Mesendoderm (in vitro differentiated cells): Measurements from ENCODE around the gene TRIM46.
A peak's percentile ranks its signal among the peaks of the same experiment; 100 is the strongest.

Experiments used
- DNase-seq: peaks from one replicate; pipeline ENCODE4 v3.0.0; 2013
- H2AK5ac ChIP-seq: 2 replicates; pipeline ENCODE4 v1.6.1; 2013; ENCODE audit warnings: low read length, inconsistent platforms
- H2BK120ac ChIP-seq: 2 replicates; pipeline ENCODE4 v1.6.1; 2013; ENCODE audit warnings: low read depth, mild to moderate bottlenecking, low read length, moderate library complexity, mixed read lengths
- H2BK15ac ChIP-seq: replicated peaks from 2 replicates; pipeline ENCODE4 v1.6.1; 2013; ENCODE audit warnings: low read depth, mild to moderate bottlenecking, moderate library complexity
- H2BK5ac ChIP-seq: 2 replicates; pipeline ENCODE4 v1.6.1; 2013; ENCODE audit warnings: low read length, inconsistent platforms
- H3K18ac ChIP-seq: 2 replicates; pipeline ENCODE4 v1.6.1; 2013; ENCODE audit warnings: mild to moderate bottlenecking, low read length, mixed read lengths
- H3K23ac ChIP-seq: one replicate; pipeline ENCODE4 v1.6.1; 2013; ENCODE audit warnings: low read length
- H3K27ac ChIP-seq: 2 replicates; pipeline ENCODE4 v1.5.1; 2013; ENCODE audit warnings: low read depth, mild to moderate bottlenecking, inconsistent platforms, low read length, moderate library complexity
- H3K27me3 ChIP-seq: 2 replicates; pipeline ENCODE4 v1.6.1; 2013; ENCODE audit warnings: low read length, control low read depth, mild to moderate bottlenecking, inconsistent platforms; ENCODE audit not compliant: insufficient read depth, poor library complexity
- H3K36me3 ChIP-seq: 2 replicates; pipeline ENCODE4 v1.6.1; 2013; ENCODE audit warnings: low read length, inconsistent platforms; ENCODE audit not compliant: control insufficient read depth, insufficient read depth
- H3K4ac ChIP-seq: one replicate; pipeline ENCODE4 v1.6.1; 2013; ENCODE audit warnings: low read depth, mild to moderate bottlenecking, low read length, moderate library complexity
- H3K4me1 ChIP-seq: 2 replicates; pipeline ENCODE4 v1.6.1; 2013; ENCODE audit warnings: low read depth, low read length, inconsistent platforms; ENCODE audit not compliant: control insufficient read depth
- H3K4me2 ChIP-seq: 2 replicates; pipeline ENCODE4 v1.6.1; 2013; ENCODE audit warnings: low read length
- H3K4me3 ChIP-seq: 2 replicates; pipeline ENCODE4 v1.5.1; 2013; ENCODE audit warnings: mild to moderate bottlenecking, low read length
- H3K56ac ChIP-seq: one replicate; pipeline ENCODE4 v1.6.1; 2013; ENCODE audit warnings: low read length
- H3K79me1 ChIP-seq: 2 replicates; pipeline ENCODE4 v1.6.1; 2013; ENCODE audit warnings: low read length, inconsistent platforms
- H3K79me2 ChIP-seq: 2 replicates; pipeline ENCODE4 v1.6.1; 2013; ENCODE audit warnings: mild to moderate bottlenecking, low read length; ENCODE audit not compliant: control insufficient read depth, insufficient read depth
- H3K9ac ChIP-seq: 2 replicates; pipeline ENCODE4 v1.6.1; 2013; ENCODE audit warnings: low read length, inconsistent platforms
- H4K5ac ChIP-seq: one replicate; pipeline ENCODE4 v1.6.1; 2013; ENCODE audit warnings: low read length
- H4K8ac ChIP-seq: one replicate; pipeline ENCODE4 v1.6.1; 2013; ENCODE audit warnings: low read depth, mild to moderate bottlenecking, control low read depth, low read length, moderate library complexity
- WGBS: extraction: QIAGEN DNeasy Blood & Tissue Kit; methylation state at CpG from one replicate; pipeline ENCODE4 v1.1.7; 2013; ENCODE audit warnings: low lambda C conversion rate, missing lambda C conversion rate; ENCODE audit not compliant: insufficient coverage; ENCODE audit errors: extremely low coverage; 5-methylcytosine and 5-hydroxymethylcytosine counted together

Gene TRIM46

DNA sequence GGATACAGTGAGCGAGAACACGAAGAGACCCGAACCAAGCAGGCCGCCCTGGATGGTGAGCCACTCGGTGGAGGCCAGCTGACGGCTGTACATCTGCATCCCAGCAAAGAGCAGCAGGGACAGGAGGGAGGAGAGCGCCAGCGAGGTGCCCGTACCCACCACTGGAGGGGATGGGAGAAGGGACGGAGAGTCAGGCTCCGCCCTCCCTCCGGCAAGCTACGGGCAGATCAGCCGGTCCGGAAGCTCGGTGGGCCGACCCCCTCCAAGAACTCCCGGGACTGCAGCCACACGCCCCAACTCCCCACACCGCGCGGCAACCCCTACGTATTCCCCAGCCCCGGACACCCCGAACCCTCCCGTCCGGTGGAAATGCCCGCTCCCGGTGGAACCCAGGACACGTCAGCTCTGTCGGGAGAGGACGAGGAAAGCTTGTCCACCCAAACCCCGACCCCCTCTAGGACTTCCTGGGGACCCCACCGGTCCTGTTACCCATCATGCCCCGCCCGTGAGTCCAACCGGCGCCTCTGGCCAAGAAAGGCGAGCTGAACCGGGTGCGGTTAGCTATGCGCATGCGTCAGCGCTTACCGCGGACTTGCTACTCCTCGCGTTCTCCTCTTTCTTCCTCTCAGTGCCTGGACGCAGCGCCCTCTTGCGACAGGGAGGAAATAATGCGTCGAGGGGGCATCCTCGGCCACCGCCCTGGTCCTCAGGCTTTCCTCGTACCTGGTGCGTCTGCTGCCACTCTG lies 744 bp upstream of the TRIM46 start, which contains the start of gene KRTCAP2:
KRTCAP2 (minus strand) TSS at position 573 of the 746 bp plus-strand sequence; CDS start at position 493, 80 bp downstream.
- H3K4me3 ChIP-seq = peak within 1 kb of the TSS; percentile 92
- peak within 1 kb of the TSS; percentile 92 for H3K56ac ChIP-seq
- peak within 1 kb of the TSS; percentile 74 for H2BK5ac ChIP-seq
- no peaks in the 10 kb centered on the region for H3K79me1 ChIP-seq
- peak within 1 kb of the TSS; percentile 65 for H3K27ac ChIP-seq
- H3K4me1 ChIP-seq = peaks cover 2% of the 10 kb centered on the region
- no peak within 1 kb of the TSS for H4K5ac ChIP-seq
- H3K9ac ChIP-seq = peak within 1 kb of the TSS; percentile 98
- peak within 1 kb of the TSS; percentile 97 for H3K4me2 ChIP-seq
- peak within 1 kb of the TSS; percentile 8 for H3K18ac ChIP-seq
- H2BK15ac ChIP-seq = no peak within 1 kb of the TSS
- H3K23ac ChIP-seq = peak within 1 kb of the TSS; percentile 87
- H3K27me3 ChIP-seq = no peaks in the 10 kb centered on the region
- H2AK5ac ChIP-seq = peak within 1 kb of the TSS; percentile 11
- peaks cover 5% of the 10 kb centered on the region for H3K36me3 ChIP-seq
- WGBS = no CpG with 5 or more reads among the region's 57 CpGs
- no peak within 1 kb of the TSS for H2BK120ac ChIP-seq
- peak; percentile 98 for DNase-seq
- no peak within 1 kb of the TSS for H4K8ac ChIP-seq
- H3K4ac ChIP-seq = peak within 1 kb of the TSS; percentile 57
- peaks cover 2% of the 10 kb centered on the region for H3K79me2 ChIP-seq

DNA sequence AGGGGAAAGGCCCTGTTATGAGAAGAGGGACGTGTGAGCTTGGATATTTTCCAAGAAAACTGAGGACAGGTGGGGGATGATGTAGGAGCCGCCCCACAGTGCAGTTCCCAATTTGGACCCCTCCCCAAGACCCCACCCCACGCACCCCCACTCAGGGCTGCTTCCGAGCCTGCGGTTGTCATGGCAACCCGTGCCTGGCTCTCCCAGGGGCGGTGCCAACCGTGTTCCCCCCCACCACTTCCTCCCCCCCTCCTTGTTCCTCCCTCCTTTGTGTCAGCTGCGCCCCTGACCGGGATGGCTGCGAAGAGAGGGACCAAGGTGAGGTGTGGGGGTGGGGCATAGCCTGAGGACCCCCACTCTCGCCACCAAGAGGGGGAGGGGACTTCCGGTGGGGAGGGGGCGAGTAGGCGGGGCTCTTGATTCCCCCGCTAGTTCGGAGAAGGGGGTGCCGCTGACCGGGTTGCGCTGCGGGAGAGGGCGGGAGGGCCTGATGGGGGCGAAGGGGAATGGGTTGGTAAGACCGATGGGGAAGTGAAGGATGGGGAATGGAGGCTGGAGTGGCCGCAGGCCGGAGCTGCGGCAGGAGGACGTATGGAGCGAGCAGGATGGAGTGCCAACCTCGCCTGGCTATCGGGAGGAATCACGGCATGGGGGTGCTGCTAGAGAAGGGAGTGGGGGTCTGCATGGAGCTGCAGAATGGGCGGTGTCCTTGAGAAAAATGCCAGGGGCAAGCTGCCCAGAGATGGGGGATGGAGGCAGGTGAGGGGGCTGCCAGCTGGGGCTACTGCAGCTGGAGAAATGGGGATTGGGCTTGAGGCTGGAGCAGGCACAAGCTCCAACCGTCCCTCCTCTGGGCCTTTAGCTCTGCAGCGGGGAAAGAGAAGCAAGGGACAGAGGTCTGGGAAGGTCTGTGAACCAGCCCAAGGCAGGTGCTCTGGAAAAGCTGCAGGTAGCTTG lies 953 bp downstream of the TRIM46 start:
- H3K79me2 ChIP-seq = peaks cover 2% of the 10 kb centered on the region
- H3K36me3 ChIP-seq = peaks cover 5% of the 10 kb centered on the region

DNA sequence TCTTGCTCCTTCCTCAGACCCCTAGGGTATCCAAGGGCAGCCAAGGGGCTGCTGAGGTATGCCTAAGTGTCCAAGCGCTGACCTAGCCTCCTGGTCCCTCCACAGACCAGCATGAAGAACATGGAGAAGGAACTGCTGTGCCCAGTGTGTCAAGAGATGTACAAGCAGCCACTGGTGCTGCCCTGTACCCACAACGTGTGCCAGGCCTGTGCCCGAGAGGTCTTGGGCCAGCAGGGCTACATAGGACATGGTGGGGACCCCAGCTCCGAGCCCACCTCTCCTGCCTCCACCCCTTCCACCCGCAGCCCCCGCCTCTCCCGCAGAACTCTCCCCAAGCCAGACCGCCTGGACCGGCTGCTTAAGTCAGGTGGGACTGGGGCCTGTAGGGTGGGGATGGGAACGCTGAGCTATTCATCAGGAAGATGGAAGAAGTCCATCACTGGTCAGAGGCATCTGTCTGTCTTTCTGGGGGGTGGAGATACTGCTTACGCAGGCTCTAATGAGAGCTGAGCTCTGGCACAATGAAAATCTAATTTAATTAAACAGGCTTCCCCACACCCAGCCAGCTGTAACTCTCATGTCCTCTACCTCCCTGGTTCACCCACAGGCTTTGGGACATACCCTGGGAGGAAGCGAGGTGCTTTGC lies 1.8 kb downstream of the TRIM46 start:
- no peak overlapping the region for H3K9ac ChIP-seq
- no peak overlapping the region for H3K4ac ChIP-seq
- peak overlapping the region; percentile 27 for H3K56ac ChIP-seq
- no peak overlapping the region for H3K27ac ChIP-seq
- peaks cover 3% of the 10 kb centered on the region for H3K36me3 ChIP-seq
- no peak overlapping the region for H3K4me3 ChIP-seq
- no peak overlapping the region for H3K23ac ChIP-seq
- H4K8ac ChIP-seq = no peak overlapping the region
- peaks cover 2% of the 10 kb centered on the region for H3K79me2 ChIP-seq
- no peak overlapping the region for H2BK5ac ChIP-seq
- no peak overlapping the region for H3K4me2 ChIP-seq
- no peaks in the 10 kb centered on the region for H3K27me3 ChIP-seq
- H2BK120ac ChIP-seq = no peak overlapping the region
- whole genome bisulfite sequencing = no CpG with 5 or more reads among the region's 12 CpGs
- H3K4me1 ChIP-seq = peaks cover 2% of the 10 kb centered on the region
- no peak for DNase-seq
- H3K18ac ChIP-seq = no peak overlapping the region
- H2AK5ac ChIP-seq = no peak overlapping the region
- H3K79me1 ChIP-seq = no peaks in the 10 kb centered on the region
- H4K5ac ChIP-seq = no peak overlapping the region
- no peak overlapping the region for H2BK15ac ChIP-seq

More for the DNA sequence above, 953 bp downstream of the TRIM46 start:
- H3K9ac ChIP-seq = peak overlapping the region; percentile 70
- H2BK15ac ChIP-seq = no peak overlapping the region
- H4K5ac ChIP-seq = no peak overlapping the region
- H2AK5ac ChIP-seq = peak overlapping the region; percentile 73
- H3K4me2 ChIP-seq = peak overlapping the region; percentile 97
- H3K4me1 ChIP-seq = peaks cover 2% of the 10 kb centered on the region
- peak overlapping the region; percentile 49 for H3K4ac ChIP-seq
- no peaks in the 10 kb centered on the region for H3K79me1 ChIP-seq
- WGBS = no CpG with 5 or more reads among the region's 35 CpGs
- H3K4me3 ChIP-seq = peak overlapping the region; percentile 65
- H3K18ac ChIP-seq = no peak overlapping the region
- H3K56ac ChIP-seq = peak overlapping the region; percentile 92
- no peak overlapping the region for H3K23ac ChIP-seq
- H3K27me3 ChIP-seq = no peaks in the 10 kb centered on the region
- no peak overlapping the region for H3K27ac ChIP-seq
- no peak overlapping the region for H2BK5ac ChIP-seq
- DNase-seq = peak; percentile 47
- no peak overlapping the region for H4K8ac ChIP-seq
- H2BK120ac ChIP-seq = no peak overlapping the region

DNA sequence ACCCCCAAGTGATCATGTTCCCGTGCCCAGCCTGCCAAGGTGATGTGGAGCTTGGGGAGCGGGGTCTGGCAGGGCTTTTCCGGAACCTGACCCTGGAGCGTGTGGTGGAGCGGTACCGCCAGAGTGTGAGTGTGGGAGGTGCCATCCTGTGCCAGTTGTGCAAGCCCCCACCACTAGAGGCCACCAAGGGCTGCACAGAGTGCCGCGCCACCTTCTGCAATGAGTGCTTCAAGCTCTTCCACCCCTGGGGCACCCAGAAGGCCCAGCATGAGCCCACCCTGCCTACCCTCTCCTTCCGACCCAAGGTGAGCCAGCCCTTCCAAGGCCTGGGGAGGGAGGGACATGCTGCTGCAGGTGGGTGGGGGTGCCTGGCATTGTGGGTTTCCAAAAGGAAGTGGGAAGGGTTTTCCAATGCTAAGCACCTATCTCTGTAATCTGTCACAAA lies 2.3 kb downstream of the TRIM46 start:
- Histone ChIP-seq H3K9ac (no peak overlapping the region), H3K4me1 (peaks cover 2% of the 10 kb centered on the region), H3K4me3 (no peak overlapping the region), H3K36me3 (peaks cover 3% of the 10 kb centered on the region), H4K8ac (no peak overlapping the region), H4K5ac (no peak overlapping the region), H3K4me2 (no peak overlapping the region), H2BK5ac (no peak overlapping the region), H3K79me1 (no peaks in the 10 kb centered on the region), H3K23ac (no peak overlapping the region), H3K18ac (no peak overlapping the region), H3K27ac (no peak overlapping the region), H2AK5ac (no peak overlapping the region), H3K79me2 (peaks cover 2% of the 10 kb centered on the region), H3K56ac (no peak overlapping the region), H3K4ac (no peak overlapping the region), H2BK15ac (no peak overlapping the region), H2BK120ac (no peak overlapping the region), H3K27me3 (no peaks in the 10 kb centered on the region)
- no peak for DNase-seq
- WGBS = no CpG with 5 or more reads among the region's 9 CpGs

DNA sequence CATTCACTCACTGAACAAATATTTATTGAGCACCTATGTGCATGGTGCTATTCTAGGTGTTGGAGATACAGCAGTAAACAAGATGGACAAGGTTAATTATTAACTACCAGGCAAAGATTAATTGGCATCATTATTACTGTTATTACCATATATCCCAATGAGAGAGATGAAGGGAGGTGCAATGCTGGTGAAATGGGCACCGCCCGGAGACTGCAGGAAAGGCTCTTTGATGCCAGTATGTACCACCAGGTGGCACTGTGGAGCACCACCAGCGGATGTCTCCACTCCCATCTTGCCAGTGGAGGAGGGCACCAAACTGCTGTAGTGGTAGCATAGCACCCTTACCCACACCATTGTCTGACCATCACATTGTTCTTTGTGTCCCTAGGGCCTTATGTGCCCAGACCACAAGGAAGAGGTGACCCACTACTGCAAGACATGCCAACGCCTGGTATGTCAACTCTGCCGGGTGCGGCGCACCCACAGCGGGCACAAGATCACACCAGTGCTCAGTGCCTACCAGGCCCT lies 3.0 kb downstream of the TRIM46 start:
- no peak overlapping the region for H3K23ac ChIP-seq
- peaks cover 2% of the 10 kb centered on the region for H3K4me1 ChIP-seq
- H3K79me1 ChIP-seq = no peaks in the 10 kb centered on the region
- H4K5ac ChIP-seq = no peak overlapping the region
- H3K79me2 ChIP-seq = peaks cover 2% of the 10 kb centered on the region
- H4K8ac ChIP-seq = no peak overlapping the region
- H3K27me3 ChIP-seq = no peaks in the 10 kb centered on the region
- DNase-seq = peak; percentile 59
- H2AK5ac ChIP-seq = no peak overlapping the region
- no peak overlapping the region for H2BK5ac ChIP-seq
- H2BK15ac ChIP-seq = no peak overlapping the region
- no peak overlapping the region for H3K56ac ChIP-seq
- peaks cover 3% of the 10 kb centered on the region for H3K36me3 ChIP-seq
- H3K4me2 ChIP-seq = no peak overlapping the region
- no peak overlapping the region for H3K4ac ChIP-seq
- H3K18ac ChIP-seq = no peak overlapping the region
- no peak overlapping the region for H2BK120ac ChIP-seq
- H3K9ac ChIP-seq = no peak overlapping the region
- no CpG with 5 or more reads among the region's 8 CpGs for WGBS
- H3K4me3 ChIP-seq = no peak overlapping the region
- H3K27ac ChIP-seq = no peak overlapping the region
